K562 (cell line): Measurements from ENCODE around the gene SERTAD3. TPM values are rescaled to one million over a fixed set of nuclear protein-coding genes. Genes with fewer than 3 reads are reported as not detected.
A peak's percentile ranks its signal among the peaks of the same experiment; 100 is the strongest.

Source experiments
- ARNT ChIP-seq, 2 experiments: fragments of 450-650 bp; IDR thresholded peaks; 2 replicates each; pipeline ENCODE4 v1.6.1; 2016; ENCODE audit warnings: mild to moderate bottlenecking in 1 of 2
- BMI1 ChIP-seq: fragments of 150-350 bp; IDR thresholded peaks from 2 replicates; pipeline ENCODE4 v1.6.1; 2014; ENCODE audit warnings: low read length
- CAMTA2 ChIP-seq: fragments of 250-450 bp; sonication (Bioruptor Pico); conservative IDR thresholded peaks from 2 replicates; pipeline ENCODE4 v1.5.1; 2022
- HMGN3 ChIP-seq: IDR thresholded peaks from 2 replicates; pipeline ENCODE4 v1.6.1; 2011; ENCODE audit warnings: borderline replicate concordance, low read depth, mild to moderate bottlenecking, mixed read lengths, low read length; ENCODE audit not compliant: insufficient read length; ENCODE audit errors: extremely low read depth
- KLF13 ChIP-seq: fragments of 450-650 bp; IDR thresholded peaks from 2 replicates; pipeline ENCODE4 v1.6.1; 2016; ENCODE audit warnings: missing genetic modification characterization, low read depth, mild to moderate bottlenecking, missing compliant biosample characterization, moderate library complexity, borderline replicate concordance
- MNT ChIP-seq, 2 experiments: fragments of 450-650 bp; conservative IDR thresholded peaks; 2 replicates each; pipeline ENCODE4 v1.6.1; 2017; ENCODE audit warnings: mild to moderate bottlenecking in 2 of 2, moderate library complexity in 2 of 2
- PRDM10 ChIP-seq: fragments of 450-650 bp; IDR thresholded peaks from 2 replicates; pipeline ENCODE4 v1.6.1; 2018; ENCODE audit not compliant: partially characterized antibody
- RBFOX2 ChIP-seq: fragments of 200-400 bp; formaldehyde crosslinking; IDR thresholded peaks from 2 replicates; pipeline ENCODE4 v1.6.1; 2017; ENCODE audit warnings: low read depth, mild to moderate bottlenecking, low read length, moderate library complexity
- RBM34 ChIP-seq: fragments of 200-400 bp; formaldehyde crosslinking; IDR thresholded peaks from 2 replicates; pipeline ENCODE4 v1.6.1; 2018; ENCODE audit warnings: low read length, borderline replicate concordance; ENCODE audit not compliant: insufficient read depth
- SMAD3 ChIP-seq: fragments of 450-650 bp; formaldehyde crosslinking; conservative IDR thresholded peaks from 2 replicates; pipeline ENCODE4 v1.4.0; 2020; ENCODE audit warnings: mild to moderate bottlenecking
- THAP12 ChIP-seq: fragments of 250-450 bp; sonication (Bioruptor Pico); IDR thresholded peaks from 2 replicates; pipeline ENCODE4 v1.9.0; 2021; ENCODE audit warnings: mild to moderate bottlenecking, inconsistent platforms
- ZBTB11 ChIP-seq, 3 experiments: fragments of 200-800 bp in 1 of 3; fragments of 250-450 bp in 1 of 3; fragments of 450-650 bp in 1 of 3; sonication (Bioruptor Pico) in 1 of 3; sonication (Bioruptor generic) in 1 of 3; formaldehyde crosslinking in 1 of 3; IDR thresholded peaks; 2 replicates each; pipeline versions ENCODE4 v1.6.1 to v1.8.0; 2016 to 2022; ENCODE audit warnings: mild to moderate bottlenecking in 2 of 3, missing genetic modification characterization in 2 of 3, missing compliant biosample characterization in 1 of 3, moderate library complexity in 1 of 3
- ZNF224 ChIP-seq: sonication (generic); formaldehyde crosslinking; IDR thresholded peaks from 2 replicates; pipeline ENCODE4 v1.8.0; 2022; ENCODE audit warnings: mild to moderate bottlenecking, missing genetic modification reagents
- ZNF76 ChIP-seq: fragments of 250-450 bp; sonication (Bioruptor Pico); IDR thresholded peaks from 2 replicates; pipeline ENCODE4 v1.4.0; 2020; ENCODE audit warnings: mild to moderate bottlenecking, moderate library complexity, borderline replicate concordance
- polyA plus RNA-seq, 8 experiments: library from polyadenylated mRNA; depleted of rRNA in 4 of 8; stranded (reverse) in 5 of 8; unstranded in 3 of 8; fragments of >200 nt; fragmentation: Nextera tagmentation in 2 of 8; fragmentation: Illumina TruSeq in 1 of 8; extraction: Ambion mirVana in 2 of 8; extraction: Trizol in 1 of 8; gene quantifications; 2 replicates each; pipeline versions ENCODE4 v1.2.1 to v1.2.3, GENCODE V29; 2011 to 2014; ENCODE audit warnings: inconsistent platforms in 1 of 8, missing spikeins in 1 of 8
- total RNA-seq, 7 experiments: library from RNA; depleted of rRNA in 6 of 7; stranded (reverse); fragments of >200 nt in 6 of 7; fragmentation: Illumina TruSeq in 2 of 7; extraction: Trizol in 2 of 7; gene quantifications; 2 replicates each; pipeline versions ENCODE4 v1.2.1 to v1.2.3, GENCODE V29; 2011 to 2021; ENCODE audit warnings: low replicate concordance in 1 of 7

Gene SERTAD3
- total and polyA plus RNA-seq, 9 of the 15 experiments (the other 6 are each of a cell fraction or from before 2014, with no cell fraction given), result 5.4 to 28.9 (median 17.5) TPM

- TF ChIP-seq PRDM10 (peak; percentile 5), KLF13 (tag) (peak; percentile 90), THAP12 (CRISPR knock-in tag) (peak; percentile 10; the same call in 1 of the 2 replicates), RBM34 (no peak), ARNT (IDR thresholded peaks at IDR 0.05) (no peak), MNT (conservative IDR thresholded peaks at IDR 0.05) (peak; percentile 79 to 82), ZNF224 (CRISPR knock-in tag) (0 out of 2 replicates have a peak, but pooled peaks have one; percentile 15), BMI1 (no peak), CAMTA2 (CRISPR knock-in tag) (0 out of 2 replicates have a peak, but pooled peaks have one; percentile 47), RBFOX2 (peak; percentile 99), ZNF76 (CRISPR knock-in tag) (peak; percentile 48; the same call in 1 of the 2 replicates), HMGN3 (peak; percentile 77), SMAD3 (CRISPR knock-in tag) (no peak), ZBTB11 (CRISPR knock-in tag; IDR thresholded peaks at IDR 0.05) (peak in 1 of 3 experiments; percentile 70; a peak in 1 of 6 replicates)
Observed at GRCh38 chr19:40425450-40426287, 18.5 kb downstream of the SERTAD3 start, which contains the start of gene SERTAD1 (continued).
